ENCODE results near the gene CCL4. TPM values are rescaled to one million over a fixed set of nuclear protein-coding genes. Genes with fewer than 3 reads are reported as not detected.
"Not testable (repeated sequence)": the region's sequence is repeated elsewhere in the genome, so short reads cannot be mapped to it uniquely, and the experiment has no call there.

Gene CCL4
- total RNA-seq, 1 donor = not detected

GRCh38 chr17:36104701-36105181 is 1.1 kb downstream of the CCL4 start:
- no peak for DNase-seq (ENCODE audit: low read depth)
- TF ChIP-seq, protein P1, sequence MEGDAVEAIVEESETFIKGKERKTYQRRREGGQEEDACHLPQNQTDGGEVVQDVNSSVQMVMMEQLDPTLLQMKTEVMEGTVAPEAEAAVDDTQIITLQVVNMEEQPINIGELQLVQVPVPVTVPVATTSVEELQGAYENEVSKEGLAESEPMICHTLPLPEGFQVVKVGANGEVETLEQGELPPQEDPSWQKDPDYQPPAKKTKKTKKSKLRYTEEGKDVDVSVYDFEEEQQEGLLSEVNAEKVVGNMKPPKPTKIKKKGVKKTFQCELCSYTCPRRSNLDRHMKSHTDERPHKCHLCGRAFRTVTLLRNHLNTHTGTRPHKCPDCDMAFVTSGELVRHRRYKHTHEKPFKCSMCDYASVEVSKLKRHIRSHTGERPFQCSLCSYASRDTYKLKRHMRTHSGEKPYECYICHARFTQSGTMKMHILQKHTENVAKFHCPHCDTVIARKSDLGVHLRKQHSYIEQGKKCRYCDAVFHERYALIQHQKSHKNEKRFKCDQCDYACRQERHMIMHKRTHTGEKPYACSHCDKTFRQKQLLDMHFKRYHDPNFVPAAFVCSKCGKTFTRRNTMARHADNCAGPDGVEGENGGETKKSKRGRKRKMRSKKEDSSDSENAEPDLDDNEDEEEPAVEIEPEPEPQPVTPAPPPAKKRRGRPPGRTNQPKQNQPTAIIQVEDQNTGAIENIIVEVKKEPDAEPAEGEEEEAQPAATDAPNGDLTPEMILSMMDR (IDR thresholded peaks at IDR 0.05; ENCODE audit: insufficient read depth, low read length) = no peak

DNA sequence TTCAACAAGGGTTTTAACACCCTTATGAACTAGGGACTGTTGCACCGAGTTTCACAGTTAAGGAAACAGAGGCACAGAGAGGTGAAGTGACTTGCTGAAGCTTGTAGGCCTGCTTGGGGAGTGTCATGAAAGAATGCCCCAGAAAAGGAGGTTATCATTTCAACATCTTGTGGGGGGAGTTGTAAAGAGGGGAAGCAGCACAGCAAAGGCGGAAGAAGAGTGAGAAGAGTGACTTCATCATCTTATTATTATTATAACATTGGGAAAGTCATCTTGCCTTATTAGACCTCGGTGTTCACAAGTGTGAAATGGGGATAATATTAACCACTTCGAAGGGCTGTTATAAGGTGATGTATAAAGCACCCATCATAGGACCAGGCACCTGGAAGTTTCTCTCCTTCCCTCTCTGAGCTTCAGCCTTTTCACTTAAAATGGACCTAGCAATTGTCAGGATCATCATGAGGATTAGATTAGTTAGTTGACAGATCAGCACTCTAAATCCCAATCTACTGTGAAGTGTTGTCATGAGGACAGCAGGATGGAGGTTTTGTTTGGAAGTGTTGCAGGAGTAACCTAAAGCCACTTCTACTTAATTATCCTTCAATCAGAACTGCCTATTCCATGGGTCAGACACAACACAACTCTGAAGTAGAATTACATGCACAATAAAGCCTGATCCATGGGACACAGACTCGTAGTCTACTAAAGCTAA is 2.3 kb downstream of the CCL4 start:
- no peak for DNase-seq (ENCODE audit: low read depth)
- TF ChIP-seq, protein P1 (IDR thresholded peaks at IDR 0.05; ENCODE audit: insufficient read depth, low read length) = no peak
- no peak overlapping the region for H3K4me3 ChIP-seq (ENCODE audit: low read depth, low read length)

More at GRCh38 chr17:36104701-36105181, 1.1 kb downstream of the CCL4 start:
- no peak overlapping the region for H3K4me3 ChIP-seq (ENCODE audit: low read depth, low read length)

DNA sequence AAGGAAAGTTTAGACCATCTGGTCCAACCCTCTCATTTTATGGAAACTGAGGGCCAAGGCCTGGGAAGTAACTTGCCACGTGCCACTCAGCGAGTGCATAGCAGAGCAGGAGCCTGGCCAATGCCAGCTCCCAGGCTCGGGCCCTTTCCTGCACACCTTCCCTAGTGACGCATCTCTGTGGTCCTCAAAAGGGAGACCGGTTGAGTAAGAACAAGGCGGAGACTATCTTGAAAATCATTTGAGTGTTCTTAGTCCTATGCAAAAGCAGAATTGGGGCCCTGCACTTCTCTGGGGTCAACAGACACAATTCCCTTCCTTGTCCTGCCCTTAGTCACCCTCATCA is 2.8 kb downstream of the CCL4 start:
- DNase-seq (ENCODE audit: low read depth) = no peak
- no peak overlapping the region for H3K4me3 ChIP-seq (ENCODE audit: low read depth, low read length)
- TF ChIP-seq, protein P1 (IDR thresholded peaks at IDR 0.05; ENCODE audit: insufficient read depth, low read length) = no peak

- no peak overlapping the region for H3K4me3 ChIP-seq (ENCODE audit: low read depth, low read length)
- no peak for DNase-seq (ENCODE audit: low read depth)
- TF ChIP-seq, protein P1 (IDR thresholded peaks at IDR 0.05; ENCODE audit: insufficient read depth, low read length) = no peak
These were observed 4.0 kb downstream of the CCL4 start for GRCh38 chr17:36107660-36108059.

DNA sequence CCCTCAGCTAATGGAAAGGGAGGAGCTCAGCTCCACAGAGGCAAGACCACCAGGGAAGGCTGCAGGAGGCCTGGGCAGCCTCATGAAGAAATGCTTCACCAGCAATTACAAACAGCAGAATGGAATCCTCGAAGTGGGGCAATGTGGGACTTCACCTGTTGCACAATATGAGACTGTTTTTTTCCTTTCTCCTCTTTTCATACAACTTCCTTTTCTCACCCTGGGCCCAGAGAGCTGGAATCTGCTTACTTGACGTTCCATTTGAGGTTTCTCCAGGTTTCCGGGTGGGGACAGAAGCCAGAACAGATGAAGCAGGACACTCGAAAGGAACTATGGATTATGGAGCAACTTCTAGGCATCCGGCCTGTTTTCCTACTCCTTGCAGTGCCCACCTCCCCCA is 4.6 kb downstream of the CCL4 start:
- not testable (repeated sequence) for H3K4me3 ChIP-seq (ENCODE audit: low read depth, low read length); DNase-seq (ENCODE audit: low read depth)

GRCh38 chr17:36111068-36111490 is 7.5 kb downstream of the CCL4 start:
- DNase-seq (ENCODE audit: low read depth) = no peak
- no peak overlapping the region for H3K4me3 ChIP-seq (ENCODE audit: low read depth, low read length)
- TF ChIP-seq, protein P1 (IDR thresholded peaks at IDR 0.05; ENCODE audit: insufficient read depth, low read length) = no peak

DNA sequence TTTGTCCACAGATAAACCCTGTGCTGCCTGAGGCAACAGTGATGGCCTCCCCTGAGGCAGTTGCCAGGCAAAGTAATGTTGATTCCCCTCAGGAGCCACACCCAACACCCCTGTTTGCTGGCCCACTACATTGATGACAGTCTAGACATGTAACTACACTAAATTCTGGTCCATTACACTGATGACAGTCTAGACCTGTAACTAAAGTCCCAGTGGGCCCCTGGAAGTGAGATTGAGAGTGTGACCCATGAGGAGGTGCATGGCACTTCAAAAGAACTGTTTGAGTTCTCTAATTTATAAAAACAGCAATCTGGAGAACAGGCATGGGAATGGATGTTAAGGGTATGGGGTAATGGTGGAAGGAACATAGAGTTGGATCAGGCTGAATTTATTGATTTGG is 8.9 kb downstream of the CCL4 start:
- DNase-seq (ENCODE audit: low read depth) = no peak
- H3K4me3 ChIP-seq (ENCODE audit: low read depth, low read length) = no peak overlapping the region
- TF ChIP-seq, protein P1 (IDR thresholded peaks at IDR 0.05; ENCODE audit: insufficient read depth, low read length) = no peak

DNA sequence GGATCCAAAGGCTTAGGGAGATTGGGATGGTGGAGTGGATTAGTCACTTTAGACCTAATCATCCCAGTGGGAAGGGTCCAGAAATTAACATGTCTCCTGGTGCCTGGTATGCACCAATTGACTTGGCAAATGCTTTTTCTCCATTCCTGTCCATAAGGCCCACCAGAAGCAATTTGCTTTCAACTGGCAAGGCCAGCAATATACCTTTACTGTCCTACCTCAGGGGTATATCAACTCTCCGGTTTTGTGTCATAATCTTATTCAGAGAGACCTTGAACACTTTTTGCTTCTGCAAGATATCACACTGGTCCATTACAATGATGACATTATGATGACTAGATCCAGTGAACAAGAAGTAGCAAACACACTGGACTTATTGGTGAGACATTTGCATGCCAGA is 9.5 kb downstream of the CCL4 start:
- H3K4me3 ChIP-seq (ENCODE audit: low read depth, low read length); DNase-seq (ENCODE audit: low read depth): not testable (repeated sequence)

DNA sequence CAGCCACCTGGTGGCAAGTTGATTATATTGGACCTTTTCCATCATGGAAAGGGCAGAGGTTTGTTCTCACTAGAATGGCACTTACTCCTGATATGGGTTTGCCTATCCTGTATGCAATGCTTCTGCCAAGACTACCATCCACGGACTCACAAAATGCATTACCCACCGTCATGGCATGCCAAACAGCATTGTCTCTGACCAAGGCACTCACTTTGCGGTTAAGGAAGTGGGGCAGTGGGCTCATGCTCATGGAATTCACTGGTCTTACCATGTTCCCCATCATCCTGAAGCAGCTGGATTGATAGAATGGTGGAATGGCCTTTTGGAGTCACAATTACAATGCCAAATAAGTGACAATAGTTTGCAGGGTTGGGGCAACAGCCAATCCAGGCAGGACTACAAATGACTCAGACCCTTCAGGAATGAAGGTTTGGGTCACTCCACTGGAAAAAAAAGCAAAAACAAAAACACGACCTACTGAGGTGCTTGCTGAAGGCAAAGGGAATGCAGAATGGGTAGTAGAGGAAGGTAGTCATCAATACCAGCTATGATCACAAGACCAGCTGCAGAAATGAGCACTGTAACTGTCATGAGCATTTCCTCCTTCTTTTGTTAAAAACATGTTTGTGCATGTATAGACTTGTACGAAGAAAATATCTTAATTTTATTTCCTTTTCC is 11.5 kb downstream of the CCL4 start:
- not testable (repeated sequence) for DNase-seq (ENCODE audit: low read depth); H3K4me3 ChIP-seq (ENCODE audit: low read depth, low read length)

DNA sequence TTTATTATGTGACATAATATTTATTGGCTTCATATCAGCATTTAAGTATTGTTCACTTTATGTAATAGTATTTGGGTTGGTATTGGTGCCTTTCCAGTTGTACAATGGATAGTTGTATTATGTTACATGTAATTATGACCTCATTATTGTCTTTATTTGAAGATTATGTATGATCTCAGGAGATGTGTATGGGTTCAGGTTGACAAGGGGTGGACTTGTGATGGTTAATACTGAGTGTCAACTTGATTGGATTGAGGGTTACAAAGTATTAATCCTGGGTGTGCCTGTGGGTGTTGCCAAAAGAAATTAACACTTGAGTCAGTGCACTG is 12.0 kb downstream of the CCL4 start:
- H3K4me3 ChIP-seq (ENCODE audit: low read depth, low read length); DNase-seq (ENCODE audit: low read depth): not testable (repeated sequence)
